Pancreas (tissue), 10 donors: ENCODE measurements around the gene PLA2R1. TPM values are rescaled to one million over a fixed set of nuclear protein-coding genes. Genes with fewer than 3 reads are reported as not detected.

Experiments
- ATAC-seq, 4 donors: fragments of 200-7000 bp; cut with Tn5 transposase; one replicate each; pipeline versions ENCODE4 v1.8.0 to v1.9.1; 2020; ENCODE audit warnings: mild to moderate bottlenecking in 4 of 4, moderate library complexity in 4 of 4
- DNase-seq, 6 donors: peaks; one replicate each; pipeline ENCODE4 v3.0.0-alpha.2; 2020
- FAIRE-seq: peaks from 2 replicates; lab custom pipeline; 2012; peaks lifted over from hg19 to GRCh38; lab: Jason Lieb, UNC
- H3K27ac ChIP-seq, 4 donors: fragments of 200-600 bp; sonication (generic); 1 replicate in 3 of 4; 2 replicates in 1 of 4; pipeline versions ENCODE4 v1.5.0 to v1.8.0; 2020
- H3K27me3 ChIP-seq, 4 donors: fragments of 200-600 bp; one replicate each; pipeline ENCODE4 v1.8.0; 2021
- H3K36me3 ChIP-seq, 3 donors: fragments of 200-600 bp; sonication (generic) in 1 of 3; one replicate each; pipeline versions ENCODE4 v1.5.0 to v1.8.0; 2020 to 2021
- H3K4me1 ChIP-seq, 3 donors: fragments of 200-600 bp; one replicate each; pipeline ENCODE4 v1.8.0; 2021
- H3K4me3 ChIP-seq, 4 donors: fragments of 200-600 bp; sonication (generic) in 2 of 4; one replicate each; pipeline versions ENCODE4 v1.5.0 to v1.8.0; 2020 to 2021
- H3K9me3 ChIP-seq, 4 donors: fragments of 200-600 bp; one replicate each; pipeline ENCODE4 v1.8.0; 2021
- CTCF ChIP-seq, 4 donors: fragments of 200-600 bp; sonication (generic) in 3 of 4; IDR thresholded peaks; one replicate each; pipeline versions ENCODE4 v1.5.0 to v1.8.0; 2021; ENCODE audit warnings: antibody characterized with exemption in 4 of 4
- WGBS, 2 donors: extraction: QIAGEN DNeasy Blood & Tissue Kit; methylation state at CpG; one replicate each; pipeline ENCODE4 v1.1.7; 2013; 5-methylcytosine and 5-hydroxymethylcytosine counted together
- intact Hi-C, 3 donors: fragments of 100-400 bp; cut with DNase I; formaldehyde crosslinking; loops; one replicate each; pipeline versions ENCODE4 v1.11.1 to v1.14.2; 2022
- polyA plus RNA-seq, 2 donors: library from polyadenylated mRNA; stranded (reverse); fragments of 200-250 nt; gene quantifications; one replicate each; pipeline ENCODE4 v1.2.3, GENCODE V29; 2013
- total RNA-seq, 6 donors: library from RNA; stranded (reverse); fragmentation: NEBNext Ultra II Directional in 4 of 6; extraction: Animal tissue kit (Norgen Biotek cat#: 25700) in 4 of 6; gene quantifications; one replicate each; pipeline versions ENCODE4 v1.2.1 to v1.2.4, GENCODE V29; 2021 to 2023
- donor health status: healthy with polysubstance abuse.
- donor health status: DM: no; HTN: no; CAD: no; lungs with moderate emphysema.
- donor health status: DM: no; HTN: no; CAD: no.
- donor health status: control.
- donor health status: control.
- donor health status: Bipolar disorder and iron deficiency.
- donor health status: DM: yes; HTN: yes; CAD: no.
- donor health status: DM: no; HTN: no; CAD: no.
- donor health status: DM: no; HTN: no; CAD: no.
- donor health status: DM: yes; HTN: yes; CAD: no.

The PLA2R1 gene
- total and polyA plus RNA-seq, 8 donors, result 0.16 to 1.5 (median 0.69) TPM

- Histone ChIP-seq H3K4me1 (no peaks in the 10 kb centered on the region), H3K4me3 (no peak overlapping the region), H3K27me3 (no peaks in the 10 kb centered on the region), H3K36me3 (no peaks in the 10 kb centered on the region), H3K27ac (no peak overlapping the region), H3K9me3 (no peaks in the 10 kb centered on the region)
- DNase-seq (no peak), FAIRE-seq (no peak), ATAC-seq (no peak)
- no peak for TF ChIP-seq CTCF (IDR thresholded peaks at IDR 0.05)
- WGBS, 2 donors, result 45 to 59% methylated on average over 2 of the region's 2 CpGs
- intact Hi-C loops, result loop anchor here in 1 of 3 donors (10.0 kb wide), 2 partner anchors 96 to 326 kb away; partner anchors contain the start of gene ITGB6
Observed at GRCh38 chr2:160108646-160109045, 46.2 kb upstream of the PLA2R1 start.

GRCh38 chr2:160105366-160105765 lies 43.0 kb upstream of the PLA2R1 start:
- no peak for ATAC-seq
- Histone ChIP-seq H3K27ac (no peak overlapping the region), H3K27me3 (no peaks in the 10 kb centered on the region), H3K36me3 (no peaks in the 10 kb centered on the region), H3K9me3 (no peaks in the 10 kb centered on the region), H3K4me1 (no peaks in the 10 kb centered on the region), H3K4me3 (no peak overlapping the region)
- intact Hi-C loops, result loop anchor here in 1 of 3 donors (10.0 kb wide), 2 partner anchors 99 to 329 kb away; partner anchors contain the start of gene ITGB6
- 70 to 86% methylated on average over 1 of the region's 1 CpG for whole genome bisulfite sequencing, 2 donors
- no peak for FAIRE-seq
- no peak for TF ChIP-seq CTCF (IDR thresholded peaks at IDR 0.05)
- no peak for DNase-seq

- TF ChIP-seq CTCF (IDR thresholded peaks at IDR 0.05), result no peak
- Histone ChIP-seq H3K4me1 (no peaks in the 10 kb centered on the region), H3K4me3 (no peak overlapping the region), H3K27ac (no peak overlapping the region), H3K9me3 (no peaks in the 10 kb centered on the region), H3K27me3 (no peaks in the 10 kb centered on the region), H3K36me3 (no peaks in the 10 kb centered on the region)
- 49 to 68% methylated on average over 2 of the region's 2 CpGs for WGBS, 2 donors
- DNase-seq (no peak), ATAC-seq (no peak), FAIRE-seq (no peak)
- intact Hi-C loops, result loop anchor here in 1 of 3 donors (10.0 kb wide), 2 partner anchors 101 to 331 kb away; partner anchors contain the start of gene ITGB6
Observed at GRCh38 chr2:160104115-160104514, 41.7 kb upstream of the PLA2R1 start.

GRCh38 chr2:160097326-160097725 lies 34.9 kb upstream of the PLA2R1 start:
- no peak for DNase-seq
- FAIRE-seq, result no peak
- Histone ChIP-seq H3K4me1 (no peaks in the 10 kb centered on the region), H3K36me3 (no peaks in the 10 kb centered on the region), H3K27me3 (no peaks in the 10 kb centered on the region), H3K9me3 (no peaks in the 10 kb centered on the region), H3K4me3 (no peak overlapping the region), H3K27ac (no peak overlapping the region)
- intact Hi-C loops, result no loop called here
- WGBS, 2 donors, result 95 to 96% methylated on average over 1 of the region's 1 CpG
- TF ChIP-seq CTCF (IDR thresholded peaks at IDR 0.05), result no peak
- ATAC-seq, result no peak

GRCh38 chr2:160096409-160096808 lies 34.0 kb upstream of the PLA2R1 start:
- no peak for FAIRE-seq

More at GRCh38 chr2:160096409-160096808, 34.0 kb upstream of the PLA2R1 start:
- no peak for TF ChIP-seq CTCF (IDR thresholded peaks at IDR 0.05)
- intact Hi-C loops, result no loop called here
- Histone ChIP-seq H3K36me3 (no peaks in the 10 kb centered on the region), H3K27ac (no peak overlapping the region), H3K27me3 (no peaks in the 10 kb centered on the region), H3K4me1 (no peaks in the 10 kb centered on the region), H3K9me3 (no peaks in the 10 kb centered on the region), H3K4me3 (no peak overlapping the region)
- ATAC-seq, result no peak
- 64 to 74% methylated on average over 4 of the region's 4 CpGs for WGBS, 2 donors
- DNase-seq, result no peak
